ENCODE measurements around the gene STAG2. TPM values are rescaled to one million over a fixed set of nuclear protein-coding genes. Genes with fewer than 3 reads are reported as not detected.

The STAG2 gene
- total RNA-seq, 1 donor from 2014 or later: 75.4 TPM

DNA sequence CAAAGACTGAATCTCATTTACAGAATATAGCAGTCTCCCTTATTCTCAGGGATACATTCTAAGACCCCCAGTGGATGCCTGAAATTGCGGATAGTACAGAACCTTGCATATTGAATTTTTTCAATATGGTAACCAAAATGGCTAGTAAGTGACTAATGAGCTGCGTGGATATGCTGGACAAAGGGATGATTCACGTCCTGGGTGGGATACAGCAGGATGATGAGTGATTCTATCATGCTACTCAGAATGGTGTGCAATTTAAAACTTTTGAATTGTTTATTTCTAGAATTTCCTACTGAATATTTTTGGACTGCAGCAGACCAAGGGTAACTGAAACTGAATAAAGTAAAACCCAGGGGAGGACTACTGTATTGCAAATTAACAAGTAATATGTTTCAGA is 66.7 kb downstream of the STAG2 start:
- TF ChIP-seq, protein P1, sequence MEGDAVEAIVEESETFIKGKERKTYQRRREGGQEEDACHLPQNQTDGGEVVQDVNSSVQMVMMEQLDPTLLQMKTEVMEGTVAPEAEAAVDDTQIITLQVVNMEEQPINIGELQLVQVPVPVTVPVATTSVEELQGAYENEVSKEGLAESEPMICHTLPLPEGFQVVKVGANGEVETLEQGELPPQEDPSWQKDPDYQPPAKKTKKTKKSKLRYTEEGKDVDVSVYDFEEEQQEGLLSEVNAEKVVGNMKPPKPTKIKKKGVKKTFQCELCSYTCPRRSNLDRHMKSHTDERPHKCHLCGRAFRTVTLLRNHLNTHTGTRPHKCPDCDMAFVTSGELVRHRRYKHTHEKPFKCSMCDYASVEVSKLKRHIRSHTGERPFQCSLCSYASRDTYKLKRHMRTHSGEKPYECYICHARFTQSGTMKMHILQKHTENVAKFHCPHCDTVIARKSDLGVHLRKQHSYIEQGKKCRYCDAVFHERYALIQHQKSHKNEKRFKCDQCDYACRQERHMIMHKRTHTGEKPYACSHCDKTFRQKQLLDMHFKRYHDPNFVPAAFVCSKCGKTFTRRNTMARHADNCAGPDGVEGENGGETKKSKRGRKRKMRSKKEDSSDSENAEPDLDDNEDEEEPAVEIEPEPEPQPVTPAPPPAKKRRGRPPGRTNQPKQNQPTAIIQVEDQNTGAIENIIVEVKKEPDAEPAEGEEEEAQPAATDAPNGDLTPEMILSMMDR (IDR thresholded peaks at IDR 0.05; ENCODE audit: unreplicated experiment): no peak
- peaks cover 4% of the 10 kb centered on the region for H3K4me1 Mint-ChIP-seq (ENCODE audit: low read depth)

DNA sequence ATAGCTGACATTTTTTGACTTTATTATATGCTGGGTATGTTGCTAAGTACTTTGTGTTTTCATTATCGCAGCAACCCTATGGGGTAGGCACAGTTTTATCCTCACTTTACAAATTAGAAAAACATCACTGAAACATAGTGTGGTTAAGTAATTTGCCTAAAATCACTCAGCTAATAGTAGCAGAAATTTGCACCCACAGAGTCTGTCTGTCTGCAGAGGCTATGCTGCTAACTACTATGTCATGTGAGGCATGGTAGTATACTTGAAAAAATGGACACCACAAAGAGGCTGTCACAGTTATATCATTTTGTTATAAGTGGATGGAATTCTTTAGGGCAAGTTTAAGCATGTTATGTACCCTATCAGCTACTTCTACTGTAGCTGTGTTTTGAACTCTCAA is 69.0 kb downstream of the STAG2 start:
- DNase-seq (ENCODE audit: low spot score, unreplicated experiment): no peak
- Mint-ChIP-seq H3K9me3 (ENCODE audit: low read depth) (no peaks in the 10 kb centered on the region), H3K36me3 (ENCODE audit: insufficient read depth) (peaks cover 4% of the 10 kb centered on the region), H3K27ac (no peak overlapping the region), H3K4me3 (ENCODE audit: low read depth) (no peak overlapping the region), H3K4me1 (ENCODE audit: low read depth) (peaks cover 4% of the 10 kb centered on the region), H3K27me3 (no peaks in the 10 kb centered on the region)
- TF ChIP-seq, protein P1 (IDR thresholded peaks at IDR 0.05; ENCODE audit: unreplicated experiment): no peak

More for the DNA sequence above, 66.7 kb downstream of the STAG2 start:
- no peak overlapping the region for H3K4me3 Mint-ChIP-seq (ENCODE audit: low read depth)
- no peak overlapping the region for H3K27ac Mint-ChIP-seq
- no peaks in the 10 kb centered on the region for H3K27me3 Mint-ChIP-seq
- DNase-seq (ENCODE audit: low spot score, unreplicated experiment): no peak
- peaks cover 4% of the 10 kb centered on the region for H3K36me3 Mint-ChIP-seq (ENCODE audit: insufficient read depth)
- H3K9me3 Mint-ChIP-seq (ENCODE audit: low read depth): no peaks in the 10 kb centered on the region

- TF ChIP-seq, protein P1 (IDR thresholded peaks at IDR 0.05; ENCODE audit: unreplicated experiment): no peak
- Mint-ChIP-seq H3K36me3 (ENCODE audit: insufficient read depth) (peaks cover 6% of the 10 kb centered on the region), H3K27me3 (no peaks in the 10 kb centered on the region), H3K4me3 (ENCODE audit: low read depth) (no peak overlapping the region), H3K4me1 (ENCODE audit: low read depth) (no peaks in the 10 kb centered on the region), H3K9me3 (ENCODE audit: low read depth) (no peaks in the 10 kb centered on the region), H3K27ac (no peak overlapping the region)
- no peak for DNase-seq (ENCODE audit: low spot score, unreplicated experiment)
These were observed 72.3 kb downstream of the STAG2 start for GRCh38 chrX:124033821-124034220.

DNA sequence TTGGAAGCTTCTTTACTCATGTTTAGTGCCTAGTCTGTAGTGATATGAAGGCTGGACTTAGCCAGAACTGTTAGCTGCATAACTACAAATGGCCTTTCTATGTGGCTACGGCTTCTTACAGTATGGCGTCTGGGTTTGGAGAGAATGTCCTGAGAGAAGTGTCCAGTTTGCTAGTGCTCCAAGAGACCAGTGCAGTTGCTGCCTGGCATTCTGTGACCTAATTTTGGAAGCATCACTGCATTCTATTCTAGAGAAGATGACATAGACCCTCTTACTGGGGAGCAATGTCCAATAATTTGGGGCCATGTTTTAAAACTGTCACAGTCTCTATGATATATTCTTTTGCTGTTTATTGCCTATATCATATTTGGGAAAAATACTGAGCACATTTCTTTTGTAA is 74.2 kb downstream of the STAG2 start:
- H3K9me3 Mint-ChIP-seq (ENCODE audit: low read depth): no peaks in the 10 kb centered on the region
- peaks cover 6% of the 10 kb centered on the region for H3K36me3 Mint-ChIP-seq (ENCODE audit: insufficient read depth)
- TF ChIP-seq, protein P1 (IDR thresholded peaks at IDR 0.05; ENCODE audit: unreplicated experiment): no peak
- no peak overlapping the region for H3K4me3 Mint-ChIP-seq (ENCODE audit: low read depth)
- H3K27me3 Mint-ChIP-seq: no peaks in the 10 kb centered on the region
- no peak overlapping the region for H3K27ac Mint-ChIP-seq
- peaks cover 1% of the 10 kb centered on the region for H3K4me1 Mint-ChIP-seq (ENCODE audit: low read depth)
- no peak for DNase-seq (ENCODE audit: low spot score, unreplicated experiment)

DNA sequence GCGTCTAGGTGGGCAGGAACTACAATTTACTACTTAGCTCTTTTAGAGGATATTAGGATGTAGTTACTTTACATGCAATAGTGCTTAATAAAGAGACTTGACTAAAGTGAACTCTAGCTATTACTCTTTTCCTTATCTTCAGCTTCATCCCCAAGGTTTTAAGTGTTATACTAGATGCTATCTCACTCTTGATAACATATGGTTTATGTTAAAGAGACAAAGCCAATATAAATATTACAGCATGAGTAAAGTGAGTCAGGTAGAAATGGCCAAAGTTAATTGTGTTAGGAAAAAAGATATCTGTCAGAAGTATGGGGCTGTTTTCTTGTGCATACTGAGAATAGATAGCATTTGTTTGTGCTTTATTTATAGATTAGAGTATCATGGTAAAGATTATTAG is 80.5 kb downstream of the STAG2 start:
- Mint-ChIP-seq H3K9me3 (ENCODE audit: low read depth) (no peaks in the 10 kb centered on the region), H3K4me3 (ENCODE audit: low read depth) (no peak overlapping the region), H3K27ac (no peak overlapping the region), H3K4me1 (ENCODE audit: low read depth) (peaks cover 3% of the 10 kb centered on the region), H3K36me3 (ENCODE audit: insufficient read depth) (peaks cover 13% of the 10 kb centered on the region), H3K27me3 (no peaks in the 10 kb centered on the region)
- TF ChIP-seq, protein P1 (IDR thresholded peaks at IDR 0.05; ENCODE audit: unreplicated experiment): no peak
- DNase-seq (ENCODE audit: low spot score, unreplicated experiment): no peak

All from progenitor cell of endocrine pancreas (in vitro differentiated cells).